ENCODE measurements around the gene PLCB1.

GRCh38 chr20:8152847-8153246, 20.8 kb downstream of the PLCB1 start:
- TF ChIP-seq, protein P1, sequence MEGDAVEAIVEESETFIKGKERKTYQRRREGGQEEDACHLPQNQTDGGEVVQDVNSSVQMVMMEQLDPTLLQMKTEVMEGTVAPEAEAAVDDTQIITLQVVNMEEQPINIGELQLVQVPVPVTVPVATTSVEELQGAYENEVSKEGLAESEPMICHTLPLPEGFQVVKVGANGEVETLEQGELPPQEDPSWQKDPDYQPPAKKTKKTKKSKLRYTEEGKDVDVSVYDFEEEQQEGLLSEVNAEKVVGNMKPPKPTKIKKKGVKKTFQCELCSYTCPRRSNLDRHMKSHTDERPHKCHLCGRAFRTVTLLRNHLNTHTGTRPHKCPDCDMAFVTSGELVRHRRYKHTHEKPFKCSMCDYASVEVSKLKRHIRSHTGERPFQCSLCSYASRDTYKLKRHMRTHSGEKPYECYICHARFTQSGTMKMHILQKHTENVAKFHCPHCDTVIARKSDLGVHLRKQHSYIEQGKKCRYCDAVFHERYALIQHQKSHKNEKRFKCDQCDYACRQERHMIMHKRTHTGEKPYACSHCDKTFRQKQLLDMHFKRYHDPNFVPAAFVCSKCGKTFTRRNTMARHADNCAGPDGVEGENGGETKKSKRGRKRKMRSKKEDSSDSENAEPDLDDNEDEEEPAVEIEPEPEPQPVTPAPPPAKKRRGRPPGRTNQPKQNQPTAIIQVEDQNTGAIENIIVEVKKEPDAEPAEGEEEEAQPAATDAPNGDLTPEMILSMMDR (optimal IDR thresholded peaks at IDR 0.05 in 1 of 3, IDR thresholded peaks at IDR 0.05 in 1 of 3, conservative IDR thresholded peaks at IDR 0.05 in 1 of 3; ENCODE audit: extremely low read depth in 1 of 3, insufficient read depth in 2 of 3, low read length in 3 of 3): no peak
- no peak for TF ChIP-seq EZH2 (IDR thresholded peaks at IDR 0.05; ENCODE audit: low read length)

Data from keratinocyte (primary cell).